Measurements from ENCODE around the gene KPNA1. TPM values are rescaled to one million over a fixed set of nuclear protein-coding genes. Genes with fewer than 3 reads are reported as not detected.

The KPNA1 gene

GRCh38 chr3:122377975-122378374, 136.8 kb downstream of the KPNA1 start:
- no peak overlapping the region for H3K4me3 ChIP-seq (ENCODE audit: low read length in 2 of 2)
- no peak overlapping the region for H2BK15ac ChIP-seq (ENCODE audit: low read length)
- DNase-seq (ENCODE audit: low spot score), result no peak
- no peak overlapping the region for H4K8ac ChIP-seq (ENCODE audit: low read depth, low read length)
- H3K9ac ChIP-seq (ENCODE audit: low read depth, low read length, poor library complexity), result no peak overlapping the region
- no peaks in the 10 kb centered on the region for H3K9me3 ChIP-seq (replicated peaks in 1 of 2; ENCODE audit: control insufficient read depth in 2 of 2, insufficient read depth in 1 of 2, low read depth in 1 of 2, low read length in 2 of 2)
- H2BK120ac ChIP-seq (ENCODE audit: low read depth, low read length), result no peak overlapping the region
- no peak overlapping the region for H2AK5ac ChIP-seq (ENCODE audit: low read depth, low read length)
- H3K79me1 ChIP-seq (ENCODE audit: low read depth, low read length), result no peaks in the 10 kb centered on the region
- peaks cover 0 to 3% of the 10 kb centered on the region in 2 donors for H3K4me1 ChIP-seq (ENCODE audit: control insufficient read depth in 2 of 2, insufficient read depth in 1 of 2, low read depth in 1 of 2, low read length in 2 of 2)
- H3K23ac ChIP-seq (ENCODE audit: low read depth, low read length, poor library complexity), result no peak overlapping the region
- no peak overlapping the region for H3K4ac ChIP-seq (ENCODE audit: low read length)
- no peak overlapping the region for H2BK12ac ChIP-seq (ENCODE audit: low read length)
- peaks cover 0 to 34% of the 10 kb centered on the region in 2 donors for H3K36me3 ChIP-seq (replicated peaks in 1 of 2; ENCODE audit: control insufficient read depth in 2 of 2, insufficient read depth in 2 of 2, low read length in 2 of 2)
- no peak overlapping the region for H3K14ac ChIP-seq (ENCODE audit: low read length)
- no peak overlapping the region for H2AFZ ChIP-seq (ENCODE audit: low read length)
- H3K27ac ChIP-seq (replicated peaks; ENCODE audit: low read length), result no peak overlapping the region
- no CpG with 5 or more reads among the region's 4 CpGs for WGBS, 2 donors (ENCODE audit: extremely low coverage in 2 of 2, insufficient read length in 2 of 2, insufficient replicate concordance in 1 of 2)
- no peak overlapping the region for H3K4me2 ChIP-seq (ENCODE audit: insufficient read depth, low read length, poor library complexity, severe bottlenecking)
- H4K91ac ChIP-seq (ENCODE audit: low read depth, low read length, poor library complexity), result no peak overlapping the region
- no peak overlapping the region for H2BK5ac ChIP-seq (ENCODE audit: low read length)
- no peaks in the 10 kb centered on the region for H3K27me3 ChIP-seq (ENCODE audit: control insufficient read depth in 3 of 3, insufficient read depth in 3 of 3, low read depth in 1 of 3, low read length in 3 of 3)
- no peak overlapping the region for H3K18ac ChIP-seq (ENCODE audit: low read length)

DNA sequence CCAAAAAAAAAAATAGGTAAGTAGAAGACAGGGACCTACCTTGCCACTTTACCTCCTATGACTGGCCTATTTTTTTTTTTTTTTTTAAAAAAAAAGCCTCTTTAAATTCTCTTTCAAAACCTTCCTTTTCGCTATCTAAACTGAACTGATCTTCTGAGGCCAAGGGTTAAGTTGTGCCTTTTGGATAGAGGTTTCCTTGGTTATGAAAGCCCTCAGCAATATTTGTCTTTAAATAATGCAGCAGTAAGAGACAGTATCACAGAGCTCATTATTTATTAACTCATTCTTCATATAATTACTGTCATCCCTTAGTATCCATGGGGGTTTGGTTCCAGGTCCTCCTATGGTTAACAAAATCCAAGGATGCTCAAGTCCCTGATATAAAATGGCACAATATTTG, 140.7 kb downstream of the KPNA1 start:
- Histone ChIP-seq H2BK120ac (ENCODE audit: low read depth, low read length) (no peak overlapping the region), H4K8ac (ENCODE audit: low read depth, low read length) (no peak overlapping the region), H3K4me2 (ENCODE audit: insufficient read depth, low read length, poor library complexity, severe bottlenecking) (no peak overlapping the region), H3K4me1 (ENCODE audit: control insufficient read depth in 2 of 2, insufficient read depth in 1 of 2, low read depth in 1 of 2, low read length in 2 of 2) (no peaks in the 10 kb centered on the region), H3K4ac (ENCODE audit: low read length) (no peak overlapping the region), H2BK12ac (ENCODE audit: low read length) (no peak overlapping the region), H2AFZ (ENCODE audit: low read length) (no peak overlapping the region), H3K4me3 (ENCODE audit: low read length in 2 of 2) (no peak overlapping the region), H3K27me3 (ENCODE audit: control insufficient read depth in 3 of 3, insufficient read depth in 3 of 3, low read depth in 1 of 3, low read length in 3 of 3) (no peaks in the 10 kb centered on the region), H3K18ac (ENCODE audit: low read length) (no peak overlapping the region), H3K23ac (ENCODE audit: low read depth, low read length, poor library complexity) (no peak overlapping the region), H3K9me3 (replicated peaks in 1 of 2; ENCODE audit: control insufficient read depth in 2 of 2, insufficient read depth in 1 of 2, low read depth in 1 of 2, low read length in 2 of 2) (no peaks in the 10 kb centered on the region), H2BK5ac (ENCODE audit: low read length) (no peak overlapping the region), H4K91ac (ENCODE audit: low read depth, low read length, poor library complexity) (no peak overlapping the region), H3K14ac (ENCODE audit: low read length) (no peak overlapping the region), H2BK15ac (ENCODE audit: low read length) (no peak overlapping the region), H3K79me1 (ENCODE audit: low read depth, low read length) (peaks cover 2% of the 10 kb centered on the region), H3K36me3 (replicated peaks in 1 of 2; ENCODE audit: control insufficient read depth in 2 of 2, insufficient read depth in 2 of 2, low read length in 2 of 2) (peaks cover 2 to 53% of the 10 kb centered on the region in 2 donors), H3K9ac (ENCODE audit: low read depth, low read length, poor library complexity) (no peak overlapping the region), H2AK5ac (ENCODE audit: low read depth, low read length) (no peak overlapping the region), H3K27ac (replicated peaks; ENCODE audit: low read length) (no peak overlapping the region)
- WGBS, 2 donors (ENCODE audit: extremely low coverage in 2 of 2, insufficient read length in 2 of 2, insufficient replicate concordance in 1 of 2), result no CpG with 5 or more reads among the region's 1 CpG
- DNase-seq (ENCODE audit: low spot score), result no peak

Small RNA genes within 50 kb of the gene (small RNA-seq; reads per million reads assigned to genes)
- gene AC083798.1 (ENCODE audit: insufficient read depth) (not detected), gene AC096861.1 (ENCODE audit: insufficient read depth) (not detected)
